GM12891 (cell line): ENCODE measurements around the gene TIPRL.

Experiments
- PAX5 ChIP-seq: IDR thresholded peaks from 2 replicates; pipeline ENCODE4 v1.6.1; 2011; ENCODE audit warnings: low read length, moderate library complexity, mild to moderate bottlenecking; ENCODE audit not compliant: insufficient read depth, severe bottlenecking
- POLR2A ChIP-seq: IDR thresholded peaks from 2 replicates; pipeline ENCODE4 v1.6.1; 2011; ENCODE audit warnings: low read depth, low read length, control low read depth
- POLR2AphosphoS5 ChIP-seq: IDR thresholded peaks from 2 replicates; pipeline ENCODE4 v1.6.1; 2011; ENCODE audit warnings: low read depth, low read length, control low read depth
- SPI1 ChIP-seq: IDR thresholded peaks from 2 replicates; pipeline ENCODE4 v1.6.1; 2011; ENCODE audit warnings: low read depth, low read length, control low read depth

DNA sequence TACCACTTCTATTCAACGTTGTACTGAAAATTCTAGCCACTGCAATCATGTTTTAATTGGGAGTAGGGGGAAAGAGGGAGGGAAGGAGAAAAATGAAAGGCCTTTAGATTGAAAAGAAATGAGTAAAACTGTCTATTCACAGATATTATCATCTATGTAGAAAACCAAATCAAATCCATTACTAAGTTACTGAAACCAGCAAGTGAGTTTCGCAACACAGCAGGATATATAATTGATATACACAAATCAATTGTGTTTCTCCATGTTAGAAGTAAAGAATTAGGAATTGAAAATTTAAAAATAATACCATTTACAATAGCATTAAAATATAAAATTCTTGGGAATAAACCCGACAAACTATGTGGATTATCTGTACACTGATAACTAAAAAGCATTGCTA, 66.3 kb downstream of the TIPRL start:
- TF ChIP-seq POLR2AphosphoS5 (no peak), POLR2A (no peak), SPI1 (no peak), PAX5 (no peak)
